ENCODE results near the gene ATG12.

The ATG12 gene

DNA sequence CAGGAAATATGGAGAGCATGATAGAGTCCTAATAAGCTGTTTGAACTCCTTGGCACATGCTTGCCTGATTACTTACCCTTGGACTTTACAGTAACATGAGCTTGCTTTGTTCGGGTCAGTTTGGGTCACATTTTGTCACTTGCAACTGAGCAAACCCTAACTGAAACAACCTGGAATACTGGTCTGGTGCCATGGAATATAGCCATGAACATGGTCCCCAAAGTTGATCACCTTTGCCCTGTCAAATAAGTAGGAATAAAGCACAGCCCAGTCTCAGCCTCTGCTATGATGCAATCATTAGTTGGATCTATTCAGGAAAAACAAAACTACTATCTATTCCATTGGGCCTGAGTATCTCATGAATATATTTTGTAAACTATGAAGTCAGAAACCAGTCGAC, 43.1 kb downstream of the ATG12 start:
- H3K9me2 ChIP-seq (replicated peaks; ENCODE audit: low read depth, low read length), result no peaks in the 10 kb centered on the region
- no peak overlapping the region for H3K9ac ChIP-seq (ENCODE audit: low read depth, low read length, poor library complexity, severe bottlenecking)
- no peak overlapping the region for H3K4me3 ChIP-seq (ENCODE audit: low read length, poor library complexity, severe bottlenecking)
- no peak for TF ChIP-seq EZH2phosphoT487 (IDR thresholded peaks at IDR 0.05; ENCODE audit: borderline replicate concordance)
- TF ChIP-seq, protein P1, sequence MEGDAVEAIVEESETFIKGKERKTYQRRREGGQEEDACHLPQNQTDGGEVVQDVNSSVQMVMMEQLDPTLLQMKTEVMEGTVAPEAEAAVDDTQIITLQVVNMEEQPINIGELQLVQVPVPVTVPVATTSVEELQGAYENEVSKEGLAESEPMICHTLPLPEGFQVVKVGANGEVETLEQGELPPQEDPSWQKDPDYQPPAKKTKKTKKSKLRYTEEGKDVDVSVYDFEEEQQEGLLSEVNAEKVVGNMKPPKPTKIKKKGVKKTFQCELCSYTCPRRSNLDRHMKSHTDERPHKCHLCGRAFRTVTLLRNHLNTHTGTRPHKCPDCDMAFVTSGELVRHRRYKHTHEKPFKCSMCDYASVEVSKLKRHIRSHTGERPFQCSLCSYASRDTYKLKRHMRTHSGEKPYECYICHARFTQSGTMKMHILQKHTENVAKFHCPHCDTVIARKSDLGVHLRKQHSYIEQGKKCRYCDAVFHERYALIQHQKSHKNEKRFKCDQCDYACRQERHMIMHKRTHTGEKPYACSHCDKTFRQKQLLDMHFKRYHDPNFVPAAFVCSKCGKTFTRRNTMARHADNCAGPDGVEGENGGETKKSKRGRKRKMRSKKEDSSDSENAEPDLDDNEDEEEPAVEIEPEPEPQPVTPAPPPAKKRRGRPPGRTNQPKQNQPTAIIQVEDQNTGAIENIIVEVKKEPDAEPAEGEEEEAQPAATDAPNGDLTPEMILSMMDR (conservative IDR thresholded peaks at IDR 0.05; ENCODE audit: low read length), result no peak
- no peaks in the 10 kb centered on the region for H3K4me1 ChIP-seq (ENCODE audit: insufficient read depth, low read length, poor library complexity, severe bottlenecking)
- H3K4me2 ChIP-seq (ENCODE audit: low read depth, low read length, poor library complexity, severe bottlenecking), result no peak overlapping the region
- H3F3A ChIP-seq (ENCODE audit: low read depth), result no peaks in the 10 kb centered on the region
- no peaks in the 10 kb centered on the region for H3K79me2 ChIP-seq (ENCODE audit: insufficient read depth, low read length)
- H3K36me3 ChIP-seq (ENCODE audit: insufficient read depth, low read length), result no peaks in the 10 kb centered on the region
- no peaks in the 10 kb centered on the region for H4K20me1 ChIP-seq (ENCODE audit: insufficient read depth, low read length, poor library complexity, severe bottlenecking)
- H3K9me3 ChIP-seq (ENCODE audit: insufficient read depth, low read depth, low read length), result no peaks in the 10 kb centered on the region
- no peak overlapping the region for H2AFZ ChIP-seq (ENCODE audit: low read length)
- H3K27me3 ChIP-seq (ENCODE audit: insufficient read depth, low read length, poor library complexity, severe bottlenecking), result no peaks in the 10 kb centered on the region

DNA sequence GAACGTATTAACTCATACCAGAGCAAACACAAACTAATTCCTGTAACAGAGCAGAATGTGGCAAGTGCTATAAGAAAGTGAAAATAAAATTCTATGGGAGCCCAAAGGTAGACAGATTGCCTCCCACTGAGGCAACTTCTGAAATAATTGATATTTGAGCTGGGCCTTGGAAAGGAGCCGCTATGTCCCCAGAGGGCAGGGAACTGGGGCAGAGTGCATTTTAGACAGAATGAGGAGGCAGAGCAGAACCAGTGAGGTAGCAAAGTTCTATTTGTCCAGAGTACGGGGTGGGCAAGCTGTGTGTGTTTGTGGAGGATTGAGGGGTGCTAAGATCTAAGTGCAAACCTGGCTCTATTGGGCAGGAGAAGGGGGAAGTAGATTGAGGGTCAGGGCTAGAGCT, 44.7 kb downstream of the ATG12 start:
- Histone ChIP-seq H3K4me2 (ENCODE audit: low read depth, low read length, poor library complexity, severe bottlenecking) (no peak overlapping the region), H3K9me3 (ENCODE audit: insufficient read depth, low read depth, low read length) (no peaks in the 10 kb centered on the region), H3K9ac (ENCODE audit: low read depth, low read length, poor library complexity, severe bottlenecking) (no peak overlapping the region), H3K27me3 (ENCODE audit: insufficient read depth, low read length, poor library complexity, severe bottlenecking) (no peaks in the 10 kb centered on the region), H3K36me3 (ENCODE audit: insufficient read depth, low read length) (no peaks in the 10 kb centered on the region), H4K20me1 (ENCODE audit: insufficient read depth, low read length, poor library complexity, severe bottlenecking) (no peaks in the 10 kb centered on the region), H2AFZ (ENCODE audit: low read length) (no peak overlapping the region), H3K4me3 (ENCODE audit: low read length, poor library complexity, severe bottlenecking) (no peak overlapping the region), H3F3A (ENCODE audit: low read depth) (no peaks in the 10 kb centered on the region), H3K4me1 (ENCODE audit: insufficient read depth, low read length, poor library complexity, severe bottlenecking) (no peaks in the 10 kb centered on the region), H3K79me2 (ENCODE audit: insufficient read depth, low read length) (no peaks in the 10 kb centered on the region), H3K9me2 (replicated peaks; ENCODE audit: low read depth, low read length) (no peaks in the 10 kb centered on the region)
- TF ChIP-seq, protein P1 (conservative IDR thresholded peaks at IDR 0.05; ENCODE audit: low read length), result no peak
- no peak for TF ChIP-seq EZH2phosphoT487 (IDR thresholded peaks at IDR 0.05; ENCODE audit: borderline replicate concordance)

DNA sequence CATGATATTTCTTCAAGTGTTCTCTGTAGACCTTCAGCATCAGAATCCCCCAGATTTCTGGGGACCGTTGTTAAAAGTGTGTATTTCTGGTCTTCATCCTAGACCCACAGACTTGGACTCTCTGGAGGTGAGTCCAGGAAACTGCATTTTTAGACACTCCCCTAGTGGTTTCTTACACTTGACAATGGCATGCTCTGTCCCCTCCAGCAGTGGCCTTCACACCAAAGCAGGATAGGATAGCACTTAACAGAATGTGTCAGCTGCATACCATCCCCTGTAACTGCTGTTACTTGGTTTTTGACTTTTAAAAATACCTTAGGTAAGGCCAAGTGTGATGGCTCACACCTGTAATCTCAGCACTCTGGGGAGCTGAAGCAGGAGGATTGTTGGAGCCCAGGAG, 45.7 kb downstream of the ATG12 start:
- H3F3A ChIP-seq (ENCODE audit: low read depth), result no peaks in the 10 kb centered on the region
- TF ChIP-seq, protein P1 (conservative IDR thresholded peaks at IDR 0.05; ENCODE audit: low read length), result no peak
- no peak for TF ChIP-seq EZH2phosphoT487 (IDR thresholded peaks at IDR 0.05; ENCODE audit: borderline replicate concordance)
- H3K36me3 ChIP-seq (ENCODE audit: insufficient read depth, low read length), result no peaks in the 10 kb centered on the region
- H3K9ac ChIP-seq (ENCODE audit: low read depth, low read length, poor library complexity, severe bottlenecking), result no peak overlapping the region
- no peaks in the 10 kb centered on the region for H4K20me1 ChIP-seq (ENCODE audit: insufficient read depth, low read length, poor library complexity, severe bottlenecking)
- H3K4me1 ChIP-seq (ENCODE audit: insufficient read depth, low read length, poor library complexity, severe bottlenecking), result no peaks in the 10 kb centered on the region
- no peaks in the 10 kb centered on the region for H3K9me2 ChIP-seq (replicated peaks; ENCODE audit: low read depth, low read length)
- H3K79me2 ChIP-seq (ENCODE audit: insufficient read depth, low read length), result no peaks in the 10 kb centered on the region
- H2AFZ ChIP-seq (ENCODE audit: low read length), result no peak overlapping the region
- H3K4me3 ChIP-seq (ENCODE audit: low read length, poor library complexity, severe bottlenecking), result no peak overlapping the region
- H3K9me3 ChIP-seq (ENCODE audit: insufficient read depth, low read depth, low read length), result no peaks in the 10 kb centered on the region
- no peak overlapping the region for H3K4me2 ChIP-seq (ENCODE audit: low read depth, low read length, poor library complexity, severe bottlenecking)
- H3K27me3 ChIP-seq (ENCODE audit: insufficient read depth, low read length, poor library complexity, severe bottlenecking), result no peaks in the 10 kb centered on the region
